GM12873 (cell line): ENCODE measurements around the gene EZH1.

Source experiments
- CTCF ChIP-seq: IDR thresholded peaks from 2 replicates; pipeline ENCODE4 v1.5.1; 2012; ENCODE audit warnings: low read depth, mild to moderate bottlenecking, moderate library complexity, low read length, control low read depth; ENCODE audit not compliant: insufficient read depth; ENCODE audit errors: missing control alignments

Gene EZH1

GRCh38 chr17:42720996-42721583 lies 23.8 kb downstream of the EZH1 start:
- TF ChIP-seq CTCF = peak; percentile 71

GRCh38 chr17:42709561-42709960 lies 35.3 kb downstream of the EZH1 start:
- no peak for TF ChIP-seq CTCF

- TF ChIP-seq CTCF = no peak
These were observed 36.3 kb downstream of the EZH1 start for GRCh38 chr17:42708588-42708987.

GRCh38 chr17:42706732-42707131 lies 38.1 kb downstream of the EZH1 start:
- no peak for TF ChIP-seq CTCF

GRCh38 chr17:42704837-42705494 lies 39.9 kb downstream of the EZH1 start:
- no peak for TF ChIP-seq CTCF

GRCh38 chr17:42704490-42704836 lies 40.4 kb downstream of the EZH1 start:
- no peak for TF ChIP-seq CTCF

GRCh38 chr17:42702446-42702845 lies 42.4 kb downstream of the EZH1 start:
- TF ChIP-seq CTCF = no peak
